AG20443 (cell line): ENCODE data around the gene REPIN1.
"Not testable (repeated sequence)": the region's sequence is repeated elsewhere in the genome, so short reads cannot be mapped to it uniquely, and the experiment has no call there.

Experiments
- DNase-seq: peaks from one replicate; pipeline ENCODE4 v3.0.0; 2012; ENCODE audit warnings: low spot score, mixed read lengths

REPIN1 gene

GRCh38 chr7:150376560-150376959 lies 7.9 kb downstream of the REPIN1 start:
- DNase-seq = no peak

- DNase-seq = no peak
These were observed 8.6 kb downstream of the REPIN1 start for GRCh38 chr7:150377196-150377595.

GRCh38 chr7:150377635-150378034 lies 9.0 kb downstream of the REPIN1 start:
- no peak for DNase-seq

- DNase-seq = peak; percentile 58
These were observed 9.7 kb downstream of the REPIN1 start for GRCh38 chr7:150378115-150378852.

- DNase-seq = peak; percentile 100
These were observed 10.3 kb downstream of the REPIN1 start, which contains the start of gene ZNF775 for GRCh38 chr7:150378853-150379440. ZNF775 (plus strand) TSS chr7:150379330; CDS start chr7:150388471, 9,141 bp downstream.

GRCh38 chr7:150379441-150380379 lies 11.1 kb downstream of the REPIN1 start:
- peak; percentile 32 for DNase-seq

- DNase-seq = no peak
These were observed 11.8 kb downstream of the REPIN1 start for GRCh38 chr7:150380463-150380862.

- DNase-seq = no peak
These were observed 12.5 kb downstream of the REPIN1 start for GRCh38 chr7:150381096-150381495.

GRCh38 chr7:150381785-150382122 lies 13.1 kb downstream of the REPIN1 start:
- no peak for DNase-seq

- no peak for DNase-seq
These were observed 13.7 kb downstream of the REPIN1 start for GRCh38 chr7:150382123-150382843.

- DNase-seq = no peak
These were observed 14.2 kb downstream of the REPIN1 start for GRCh38 chr7:150382844-150383225.

GRCh38 chr7:150383710-150384397 lies 15.2 kb downstream of the REPIN1 start:
- no peak for DNase-seq

- DNase-seq = no peak
These were observed 16.0 kb downstream of the REPIN1 start for GRCh38 chr7:150384406-150385301.

GRCh38 chr7:150385302-150385723 lies 16.7 kb downstream of the REPIN1 start:
- no peak for DNase-seq

- DNase-seq = not testable (repeated sequence)
These were observed 17.3 kb downstream of the REPIN1 start for GRCh38 chr7:150385884-150386283.

- DNase-seq = no peak
These were observed 19.7 kb downstream of the REPIN1 start for GRCh38 chr7:150388306-150388705.

- peak; percentile 57 for DNase-seq
These were observed 20.3 kb downstream of the REPIN1 start for GRCh38 chr7:150388709-150389531.

- DNase-seq = no peak
These were observed 20.9 kb downstream of the REPIN1 start for GRCh38 chr7:150389532-150389816.

- DNase-seq = no peak
These were observed 21.6 kb downstream of the REPIN1 start for GRCh38 chr7:150390205-150390604.

- no peak for DNase-seq
These were observed 24.7 kb downstream of the REPIN1 start for GRCh38 chr7:150393325-150393724.
